ENCODE measurements around the gene CARNS1.
A peak's percentile ranks its signal among the peaks of the same experiment; 100 is the strongest.
"Not testable (repeated sequence)": the region's sequence is repeated elsewhere in the genome, so short reads cannot be mapped to it uniquely, and the experiment has no call there.

Gene CARNS1

DNA sequence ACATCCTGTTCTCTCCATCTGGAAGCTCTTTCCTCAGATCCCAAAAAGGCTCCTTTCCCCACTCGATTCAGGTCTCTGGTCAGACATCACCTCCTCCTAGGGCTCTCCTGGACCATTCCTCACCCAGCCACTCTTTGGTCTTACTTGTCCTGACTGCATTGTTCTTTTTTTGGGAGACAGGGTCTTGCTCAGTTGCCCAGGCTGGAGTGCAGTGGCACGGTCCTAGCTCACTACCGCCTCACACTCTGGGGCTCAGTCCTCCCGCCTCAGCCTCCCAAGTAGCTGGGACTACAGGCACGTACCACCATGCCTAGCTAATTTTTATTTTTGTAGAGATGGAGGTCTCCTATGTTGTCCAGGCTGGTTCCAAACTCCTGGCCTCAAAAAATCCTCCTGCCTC is 30.0 kb downstream of the CARNS1 start:
- DNase-seq: no peak

DNA sequence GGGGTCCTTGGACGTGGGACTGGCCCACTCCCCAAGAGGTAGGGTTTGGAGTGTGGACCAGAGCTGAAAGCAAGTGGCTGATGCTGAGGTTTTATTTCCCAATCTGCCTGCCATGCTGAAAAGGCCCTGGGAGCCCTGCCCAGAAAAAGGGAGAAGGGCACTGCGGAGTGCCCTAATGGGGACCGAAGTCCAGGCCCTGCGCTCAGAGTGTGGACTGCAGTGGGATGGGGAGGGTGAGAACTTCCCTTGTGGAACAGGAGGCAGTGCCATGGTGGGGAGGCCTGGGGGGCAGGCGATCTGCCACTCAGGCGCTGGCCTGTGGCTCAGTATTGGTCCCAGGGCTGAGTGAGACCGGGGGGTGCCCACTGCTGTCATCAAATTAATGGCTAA is 32.7 kb downstream of the CARNS1 start:
- DNase-seq: no peak

GRCh38 chr11:67449116-67449844 is 33.8 kb downstream of the CARNS1 start:
- DNase-seq: no peak

DNA sequence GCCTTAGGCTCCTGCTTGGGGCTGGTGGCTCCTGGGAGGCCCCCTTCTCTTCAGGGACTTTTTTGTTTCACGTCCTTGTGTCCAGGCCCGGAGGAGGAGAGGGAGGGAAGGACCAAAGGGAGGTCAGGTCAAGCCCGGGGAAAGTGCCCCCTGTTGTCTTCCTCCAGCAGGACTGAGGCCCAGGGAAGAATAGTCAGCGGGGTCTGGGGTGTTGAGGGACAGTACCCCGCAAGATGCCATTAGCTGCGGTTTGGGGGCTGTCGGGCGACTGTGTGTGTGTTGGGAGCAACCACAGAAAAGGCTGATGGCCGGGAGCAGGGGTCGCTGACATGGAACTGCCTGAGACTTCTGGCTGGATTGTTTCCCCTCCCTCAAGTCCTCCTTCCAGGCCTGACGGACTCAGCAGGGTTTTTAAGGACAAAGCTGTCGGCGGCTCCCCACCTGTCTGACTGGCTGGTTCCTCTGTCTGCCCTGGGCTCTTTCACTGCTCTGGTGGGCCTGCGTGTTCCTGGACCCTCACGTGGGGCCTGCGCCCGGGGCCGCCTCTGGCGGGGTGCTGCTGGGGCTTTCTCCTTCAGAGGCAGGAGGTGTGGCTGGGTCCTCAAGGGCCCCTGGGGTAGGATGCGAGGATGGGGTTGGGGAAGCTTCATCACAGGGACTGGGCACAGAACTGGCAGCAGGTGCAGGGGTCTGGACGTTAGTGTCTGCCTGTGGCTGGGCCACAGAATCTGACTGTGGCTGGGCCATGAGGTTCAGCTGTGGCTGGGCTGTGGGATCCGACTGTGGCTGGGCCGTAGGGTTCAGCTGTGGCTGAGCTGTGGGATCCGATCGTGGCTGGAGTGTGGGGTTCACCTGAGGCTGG is 35.5 kb downstream of the CARNS1 start:
- DNase-seq: no peak

DNA sequence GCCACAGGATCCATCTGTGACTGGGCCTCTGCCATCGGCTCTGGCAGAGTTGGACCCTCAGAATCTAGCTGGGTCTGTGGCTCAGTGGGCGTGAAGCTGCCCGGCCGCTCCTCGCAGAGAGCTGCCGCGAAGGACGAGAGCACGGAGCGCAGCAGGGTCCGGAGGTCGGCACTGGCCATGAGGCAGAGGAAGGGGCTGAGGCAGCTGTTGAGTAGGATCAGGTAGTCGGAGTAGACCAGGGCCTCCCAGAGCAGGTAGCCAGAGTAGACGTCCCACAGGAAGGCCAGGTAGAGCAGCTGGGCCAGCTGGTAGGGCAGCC is 36.1 kb downstream of the CARNS1 start:
- DNase-seq: no peak

GRCh38 chr11:67452141-67452952 is 36.9 kb downstream of the CARNS1 start, which contains the start of gene GPR152:
GPR152 (minus strand) TSS chr11:67452729; CDS start chr11:67452724, 5 bp downstream.
- DNase-seq: no peak

DNA sequence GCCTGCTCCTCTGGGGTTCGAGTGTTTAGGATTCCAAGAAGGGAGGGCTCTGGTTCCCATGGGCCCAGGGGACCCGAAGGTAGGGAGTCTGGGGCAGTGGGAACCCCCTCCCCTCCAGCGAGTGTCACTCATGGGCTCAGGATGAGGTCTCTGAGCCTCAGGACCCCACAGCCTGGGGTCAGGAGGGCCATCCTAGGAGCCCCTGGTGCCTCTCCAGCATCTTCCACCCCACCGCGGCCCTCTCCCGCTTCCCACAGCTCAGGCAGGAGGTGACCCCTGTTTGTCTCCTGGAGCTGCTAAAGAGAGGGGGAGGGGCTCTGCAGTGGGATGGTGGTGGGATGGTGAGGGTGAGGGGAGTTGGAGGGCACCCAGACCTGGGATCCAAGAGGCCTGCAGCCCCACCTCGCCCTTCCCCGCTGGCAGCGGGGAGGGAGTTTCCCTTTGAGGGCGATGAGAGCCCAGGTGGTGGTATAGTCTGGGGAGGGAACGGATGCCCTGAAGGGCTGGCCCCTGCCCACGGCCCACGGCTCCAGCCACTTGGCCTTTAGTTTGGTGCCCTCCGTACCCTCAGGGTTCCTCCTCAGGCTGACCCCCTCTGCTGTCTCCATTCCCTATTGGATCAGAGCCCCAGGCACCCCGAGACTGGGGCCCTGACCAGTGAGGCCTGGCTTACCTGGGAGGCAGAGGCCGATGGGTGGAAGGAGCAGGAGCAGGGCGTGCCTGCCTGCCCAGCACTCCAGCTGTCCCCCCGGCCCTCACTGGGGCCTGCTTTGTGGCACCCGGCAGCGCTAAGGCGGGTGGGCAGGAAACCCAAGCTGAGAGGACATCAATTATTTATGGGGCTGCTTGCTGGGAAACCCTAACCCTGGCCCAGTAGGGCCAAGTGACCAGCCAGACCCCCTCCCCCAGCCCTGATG is 38.6 kb downstream of the CARNS1 start:
- DNase-seq: no peak

DNA sequence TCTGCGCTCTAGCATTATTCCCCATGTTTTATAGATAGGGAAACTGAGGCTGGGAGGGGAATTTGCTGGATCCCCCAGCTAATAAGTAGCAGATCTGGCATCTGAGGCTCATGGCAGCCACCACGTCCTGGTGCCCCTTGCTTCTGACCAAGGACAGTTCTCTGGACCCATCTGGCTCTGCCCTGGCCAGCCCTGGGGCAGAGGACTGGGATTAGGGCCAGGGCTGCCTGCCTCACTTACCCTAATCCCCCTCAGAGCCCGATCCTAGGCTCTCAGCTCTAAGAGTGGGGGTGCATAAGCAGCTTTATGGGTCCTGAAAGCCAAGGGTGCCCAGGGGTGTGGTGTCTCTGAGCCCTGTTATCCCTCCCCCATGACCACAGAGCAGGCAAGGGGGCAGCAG is 39.6 kb downstream of the CARNS1 start, which contains the start of gene CABP4:
TSS of gene CABP4 (plus strand) at position 301 of the 400 bp plus-strand sequence. CDS start at position 371, 70 bp downstream.
- no peak for DNase-seq

- DNase-seq: no peak
These were observed 40.7 kb downstream of the CARNS1 start for GRCh38 chr11:67456068-67456705.

- no peak for DNase-seq
These were observed 42.0 kb downstream of the CARNS1 start for GRCh38 chr11:67457453-67457852.

- DNase-seq: no peak
These were observed 42.8 kb downstream of the CARNS1 start for GRCh38 chr11:67458266-67458665.

- DNase-seq: no peak
These were observed 47.7 kb downstream of the CARNS1 start for GRCh38 chr11:67463186-67463585.

- no peak for DNase-seq
These were observed 48.4 kb downstream of the CARNS1 start for GRCh38 chr11:67463680-67464410.

GRCh38 chr11:67464411-67465188 is 49.1 kb downstream of the CARNS1 start:
- peak; percentile 72 for DNase-seq

GRCh38 chr11:67465189-67465510 is 49.7 kb downstream of the CARNS1 start:
- DNase-seq: no peak

GRCh38 chr11:67465530-67465929 is 50.1 kb downstream of the CARNS1 start:
- not testable (repeated sequence) for DNase-seq

GRCh38 chr11:67466367-67466766 is 50.9 kb downstream of the CARNS1 start:
- DNase-seq: no peak

DNA sequence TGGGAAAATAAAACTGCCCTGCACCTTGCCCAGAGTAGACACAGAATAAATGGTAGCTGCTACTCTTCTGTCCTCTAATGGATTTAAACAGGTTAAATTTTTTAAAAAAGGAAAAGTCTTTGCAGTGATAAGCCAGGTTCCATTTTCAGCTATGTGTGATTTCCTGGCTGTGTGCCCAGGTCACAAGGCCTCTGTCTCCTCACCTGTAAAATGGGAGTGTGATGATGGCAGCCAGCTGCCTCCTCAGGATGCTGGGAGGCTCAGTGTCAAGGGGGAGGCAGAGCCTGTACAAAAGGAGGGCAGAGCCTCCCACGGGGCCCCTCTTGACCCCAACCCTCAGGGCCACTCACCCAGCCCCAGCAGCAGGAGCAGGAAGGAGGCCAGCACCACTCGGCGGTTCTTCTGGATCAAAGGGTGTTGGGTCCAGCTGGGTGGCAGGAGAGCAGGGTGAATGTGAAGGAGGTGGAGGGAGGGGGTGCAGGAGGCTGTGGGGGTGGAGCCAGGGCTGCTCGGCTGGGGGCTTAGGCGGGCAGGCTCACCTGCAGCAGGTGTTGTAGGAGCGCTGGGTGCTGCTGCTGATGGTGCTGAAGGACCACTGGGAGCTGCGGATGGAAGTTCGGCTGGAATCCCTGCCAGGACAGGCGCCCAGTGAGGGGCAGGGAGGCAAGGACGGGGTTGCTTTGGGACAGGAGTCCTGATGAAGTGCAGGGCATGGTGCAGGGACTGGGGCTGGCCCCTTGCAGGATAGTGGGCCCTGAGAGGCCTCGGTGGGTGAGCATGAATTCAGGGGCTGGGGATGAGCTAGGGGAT is 51.7 kb downstream of the CARNS1 start:
- DNase-seq: no peak

GRCh38 chr11:67468056-67468455 is 52.6 kb downstream of the CARNS1 start:
- DNase-seq: peak; percentile 19

DNA sequence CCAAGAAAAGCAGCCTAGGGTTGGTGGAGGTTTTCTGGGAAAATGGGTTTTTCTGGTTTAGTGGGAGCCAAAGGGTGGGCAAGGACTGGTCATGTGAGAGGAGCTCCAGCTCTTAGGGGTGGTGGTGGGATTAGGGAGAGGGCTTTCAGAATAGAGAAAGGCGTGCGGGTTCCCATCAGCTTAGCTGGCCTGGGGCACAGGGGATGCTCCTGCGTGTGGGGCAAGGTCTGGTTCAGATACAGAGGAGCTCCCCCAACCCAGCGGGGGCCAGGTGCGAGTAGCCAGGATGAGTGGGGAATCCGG is 52.9 kb downstream of the CARNS1 start:
- DNase-seq: peak; percentile 13

Measured in NCI-H345 (cell line).